ENCODE results near the gene CD22.

GRCh38 chr19:35383536-35383935, 54.5 kb downstream of the CD22 start:
- TF ChIP-seq, protein P1, sequence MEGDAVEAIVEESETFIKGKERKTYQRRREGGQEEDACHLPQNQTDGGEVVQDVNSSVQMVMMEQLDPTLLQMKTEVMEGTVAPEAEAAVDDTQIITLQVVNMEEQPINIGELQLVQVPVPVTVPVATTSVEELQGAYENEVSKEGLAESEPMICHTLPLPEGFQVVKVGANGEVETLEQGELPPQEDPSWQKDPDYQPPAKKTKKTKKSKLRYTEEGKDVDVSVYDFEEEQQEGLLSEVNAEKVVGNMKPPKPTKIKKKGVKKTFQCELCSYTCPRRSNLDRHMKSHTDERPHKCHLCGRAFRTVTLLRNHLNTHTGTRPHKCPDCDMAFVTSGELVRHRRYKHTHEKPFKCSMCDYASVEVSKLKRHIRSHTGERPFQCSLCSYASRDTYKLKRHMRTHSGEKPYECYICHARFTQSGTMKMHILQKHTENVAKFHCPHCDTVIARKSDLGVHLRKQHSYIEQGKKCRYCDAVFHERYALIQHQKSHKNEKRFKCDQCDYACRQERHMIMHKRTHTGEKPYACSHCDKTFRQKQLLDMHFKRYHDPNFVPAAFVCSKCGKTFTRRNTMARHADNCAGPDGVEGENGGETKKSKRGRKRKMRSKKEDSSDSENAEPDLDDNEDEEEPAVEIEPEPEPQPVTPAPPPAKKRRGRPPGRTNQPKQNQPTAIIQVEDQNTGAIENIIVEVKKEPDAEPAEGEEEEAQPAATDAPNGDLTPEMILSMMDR (IDR thresholded peaks at IDR 0.05; ENCODE audit: low read depth, low read length), result no peak
- no peak for TF ChIP-seq EZH2phosphoT487 (IDR thresholded peaks at IDR 0.05; ENCODE audit: low read depth)
